ENCODE results near the gene KDM7A.

Gene KDM7A

DNA sequence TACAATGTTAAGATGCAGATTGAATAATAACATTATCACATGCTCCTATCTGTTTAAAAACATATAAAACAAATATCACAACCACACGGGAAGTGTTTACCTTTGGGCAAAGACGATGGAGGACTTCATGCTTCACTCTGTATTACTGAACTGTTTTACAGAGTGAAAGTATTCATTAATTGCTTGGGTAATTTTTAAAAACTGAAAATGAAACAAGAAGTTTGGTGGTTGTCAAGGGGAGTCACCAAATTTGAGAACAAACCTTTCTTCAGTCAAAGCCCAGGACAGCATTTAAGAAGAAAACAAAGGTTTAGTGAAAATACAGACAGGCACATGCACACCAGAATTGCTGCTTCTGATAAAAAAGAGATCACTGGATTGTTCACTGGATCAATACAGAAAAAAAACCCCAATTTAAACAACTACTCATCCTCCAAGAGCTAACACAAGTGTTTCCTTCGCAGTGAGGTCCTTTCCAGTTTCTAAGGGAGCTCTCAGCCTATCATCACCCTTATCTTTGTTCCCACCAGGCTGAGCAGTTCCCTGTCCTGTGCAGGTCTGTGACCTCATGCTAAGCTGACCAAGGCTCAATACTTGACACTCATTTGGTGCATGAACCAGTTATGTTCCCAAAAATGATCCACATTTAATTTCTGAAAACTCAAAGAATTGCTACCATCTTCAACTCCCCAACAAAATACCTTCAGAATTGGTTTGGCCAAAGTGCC is 122.8 kb downstream of the KDM7A start:
- no peak overlapping the region for H3K9ac ChIP-seq (ENCODE audit: low read depth, low read length)
- H3K36me3 ChIP-seq (ENCODE audit: control insufficient read depth, insufficient read depth, low read length): peaks cover 3% of the 10 kb centered on the region; the same call in 1 of the 2 replicates
- H3K27me3 ChIP-seq (ENCODE audit: control insufficient read depth, insufficient read depth, low read length): no peaks in the 10 kb centered on the region
- no peaks in the 10 kb centered on the region for H3K9me3 ChIP-seq (ENCODE audit: control insufficient read depth, insufficient read depth, low read length)
- H3K27ac ChIP-seq (ENCODE audit: low read depth, low read length): no peak overlapping the region
- no peaks in the 10 kb centered on the region for H3K4me1 ChIP-seq (ENCODE audit: control insufficient read depth, insufficient read depth, low read length)
- no peak overlapping the region for H3K4me3 ChIP-seq (ENCODE audit: low read depth, low read length)

GRCh38 chr7:140051820-140052219 is 125.0 kb downstream of the KDM7A start:
- Histone ChIP-seq H3K27me3 (ENCODE audit: control insufficient read depth, insufficient read depth, low read length) (no peaks in the 10 kb centered on the region), H3K4me1 (ENCODE audit: control insufficient read depth, insufficient read depth, low read length) (no peaks in the 10 kb centered on the region), H3K9me3 (ENCODE audit: control insufficient read depth, insufficient read depth, low read length) (no peaks in the 10 kb centered on the region), H3K27ac (ENCODE audit: low read depth, low read length) (no peak overlapping the region), H3K36me3 (ENCODE audit: control insufficient read depth, insufficient read depth, low read length) (peaks cover 3% of the 10 kb centered on the region; the same call in 1 of the 2 replicates), H3K9ac (ENCODE audit: low read depth, low read length) (no peak overlapping the region), H3K4me3 (ENCODE audit: low read depth, low read length) (no peak overlapping the region)

- Histone ChIP-seq H3K27ac (ENCODE audit: low read depth, low read length) (no peak overlapping the region), H3K4me1 (ENCODE audit: control insufficient read depth, insufficient read depth, low read length) (no peaks in the 10 kb centered on the region), H3K9me3 (ENCODE audit: control insufficient read depth, insufficient read depth, low read length) (no peaks in the 10 kb centered on the region), H3K4me3 (ENCODE audit: low read depth, low read length) (no peak overlapping the region), H3K9ac (ENCODE audit: low read depth, low read length) (no peak overlapping the region), H3K27me3 (ENCODE audit: control insufficient read depth, insufficient read depth, low read length) (no peaks in the 10 kb centered on the region), H3K36me3 (ENCODE audit: control insufficient read depth, insufficient read depth, low read length) (0 out of 2 replicates have a peak, but pooled peaks cover 4% of the 10 kb centered on the region)
Observed at GRCh38 chr7:140050100-140050499, 126.7 kb downstream of the KDM7A start.

- Histone ChIP-seq H3K27me3 (ENCODE audit: control insufficient read depth, insufficient read depth, low read length) (no peaks in the 10 kb centered on the region), H3K27ac (ENCODE audit: low read depth, low read length) (no peak overlapping the region), H3K4me1 (ENCODE audit: control insufficient read depth, insufficient read depth, low read length) (no peaks in the 10 kb centered on the region), H3K4me3 (ENCODE audit: low read depth, low read length) (no peak overlapping the region), H3K9ac (ENCODE audit: low read depth, low read length) (no peak overlapping the region), H3K36me3 (ENCODE audit: control insufficient read depth, insufficient read depth, low read length) (0 out of 2 replicates have a peak, but pooled peaks cover 4% of the 10 kb centered on the region), H3K9me3 (ENCODE audit: control insufficient read depth, insufficient read depth, low read length) (no peaks in the 10 kb centered on the region)
Observed at GRCh38 chr7:140049339-140050024, 127.3 kb downstream of the KDM7A start.

DNA sequence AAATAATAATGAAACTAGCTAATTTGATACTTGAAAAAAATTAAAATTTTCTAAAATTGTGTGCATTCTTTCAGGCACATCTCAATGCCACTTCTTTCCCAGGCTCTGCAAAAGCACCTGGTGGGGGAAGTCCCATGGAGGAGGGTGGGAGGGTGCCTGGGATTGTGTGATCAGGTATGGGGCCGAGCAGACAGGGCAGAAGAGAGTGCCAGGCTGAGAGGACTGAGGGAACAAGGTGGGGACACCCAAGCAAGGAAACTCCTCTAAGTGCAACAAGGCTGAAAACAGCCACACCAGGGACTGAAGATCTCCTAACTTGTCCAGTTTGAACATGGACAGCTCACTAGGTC is 127.8 kb downstream of the KDM7A start:
- Histone ChIP-seq H3K36me3 (ENCODE audit: control insufficient read depth, insufficient read depth, low read length) (0 out of 2 replicates have a peak, but pooled peaks cover 4% of the 10 kb centered on the region), H3K4me1 (ENCODE audit: control insufficient read depth, insufficient read depth, low read length) (no peaks in the 10 kb centered on the region), H3K27ac (ENCODE audit: low read depth, low read length) (no peak overlapping the region), H3K9ac (ENCODE audit: low read depth, low read length) (no peak overlapping the region), H3K9me3 (ENCODE audit: control insufficient read depth, insufficient read depth, low read length) (no peaks in the 10 kb centered on the region), H3K4me3 (ENCODE audit: low read depth, low read length) (no peak overlapping the region), H3K27me3 (ENCODE audit: control insufficient read depth, insufficient read depth, low read length) (no peaks in the 10 kb centered on the region)

GRCh38 chr7:140048138-140048537 is 128.6 kb downstream of the KDM7A start:
- Histone ChIP-seq H3K9ac (ENCODE audit: low read depth, low read length) (no peak overlapping the region), H3K9me3 (ENCODE audit: control insufficient read depth, insufficient read depth, low read length) (no peaks in the 10 kb centered on the region), H3K36me3 (ENCODE audit: control insufficient read depth, insufficient read depth, low read length) (0 out of 2 replicates have a peak, but pooled peaks cover 4% of the 10 kb centered on the region)

GRCh38 chr7:140047197-140047596 is 129.6 kb downstream of the KDM7A start:
- Histone ChIP-seq H3K9me3 (ENCODE audit: control insufficient read depth, insufficient read depth, low read length) (no peaks in the 10 kb centered on the region), H3K9ac (ENCODE audit: low read depth, low read length) (no peak overlapping the region), H3K36me3 (ENCODE audit: control insufficient read depth, insufficient read depth, low read length) (0 out of 2 replicates have a peak, but pooled peaks cover 4% of the 10 kb centered on the region), H3K27ac (ENCODE audit: low read depth, low read length) (no peak overlapping the region), H3K4me3 (ENCODE audit: low read depth, low read length) (no peak overlapping the region), H3K27me3 (ENCODE audit: control insufficient read depth, insufficient read depth, low read length) (no peaks in the 10 kb centered on the region), H3K4me1 (ENCODE audit: control insufficient read depth, insufficient read depth, low read length) (no peaks in the 10 kb centered on the region)

More at GRCh38 chr7:140048138-140048537, 128.6 kb downstream of the KDM7A start:
- no peaks in the 10 kb centered on the region for H3K27me3 ChIP-seq (ENCODE audit: control insufficient read depth, insufficient read depth, low read length)
- H3K4me1 ChIP-seq (ENCODE audit: control insufficient read depth, insufficient read depth, low read length): no peaks in the 10 kb centered on the region
- no peak overlapping the region for H3K4me3 ChIP-seq (ENCODE audit: low read depth, low read length)
- no peak overlapping the region for H3K27ac ChIP-seq (ENCODE audit: low read depth, low read length)

- Histone ChIP-seq H3K27me3 (ENCODE audit: control insufficient read depth, insufficient read depth, low read length) (no peaks in the 10 kb centered on the region), H3K9ac (ENCODE audit: low read depth, low read length) (no peak overlapping the region), H3K9me3 (ENCODE audit: control insufficient read depth, insufficient read depth, low read length) (no peaks in the 10 kb centered on the region), H3K36me3 (ENCODE audit: control insufficient read depth, insufficient read depth, low read length) (0 out of 2 replicates have a peak, but pooled peaks cover 4% of the 10 kb centered on the region), H3K27ac (ENCODE audit: low read depth, low read length) (no peak overlapping the region), H3K4me3 (ENCODE audit: low read depth, low read length) (no peak overlapping the region), H3K4me1 (ENCODE audit: control insufficient read depth, insufficient read depth, low read length) (no peaks in the 10 kb centered on the region)
Observed at GRCh38 chr7:140045697-140046096, 131.1 kb downstream of the KDM7A start.

GRCh38 chr7:140044251-140044650 is 132.5 kb downstream of the KDM7A start:
- Histone ChIP-seq H3K9me3 (ENCODE audit: control insufficient read depth, insufficient read depth, low read length) (no peaks in the 10 kb centered on the region), H3K4me1 (ENCODE audit: control insufficient read depth, insufficient read depth, low read length) (no peaks in the 10 kb centered on the region), H3K27ac (ENCODE audit: low read depth, low read length) (no peak overlapping the region), H3K4me3 (ENCODE audit: low read depth, low read length) (no peak overlapping the region), H3K36me3 (ENCODE audit: control insufficient read depth, insufficient read depth, low read length) (0 out of 2 replicates have a peak, but pooled peaks cover 4% of the 10 kb centered on the region), H3K9ac (ENCODE audit: low read depth, low read length) (no peak overlapping the region), H3K27me3 (ENCODE audit: control insufficient read depth, insufficient read depth, low read length) (no peaks in the 10 kb centered on the region)

- Histone ChIP-seq H3K4me1 (ENCODE audit: control insufficient read depth, insufficient read depth, low read length) (no peaks in the 10 kb centered on the region), H3K36me3 (ENCODE audit: control insufficient read depth, insufficient read depth, low read length) (0 out of 2 replicates have a peak, but pooled peaks cover 7% of the 10 kb centered on the region)
Observed at GRCh38 chr7:140042386-140042670, 134.5 kb downstream of the KDM7A start.

DNA sequence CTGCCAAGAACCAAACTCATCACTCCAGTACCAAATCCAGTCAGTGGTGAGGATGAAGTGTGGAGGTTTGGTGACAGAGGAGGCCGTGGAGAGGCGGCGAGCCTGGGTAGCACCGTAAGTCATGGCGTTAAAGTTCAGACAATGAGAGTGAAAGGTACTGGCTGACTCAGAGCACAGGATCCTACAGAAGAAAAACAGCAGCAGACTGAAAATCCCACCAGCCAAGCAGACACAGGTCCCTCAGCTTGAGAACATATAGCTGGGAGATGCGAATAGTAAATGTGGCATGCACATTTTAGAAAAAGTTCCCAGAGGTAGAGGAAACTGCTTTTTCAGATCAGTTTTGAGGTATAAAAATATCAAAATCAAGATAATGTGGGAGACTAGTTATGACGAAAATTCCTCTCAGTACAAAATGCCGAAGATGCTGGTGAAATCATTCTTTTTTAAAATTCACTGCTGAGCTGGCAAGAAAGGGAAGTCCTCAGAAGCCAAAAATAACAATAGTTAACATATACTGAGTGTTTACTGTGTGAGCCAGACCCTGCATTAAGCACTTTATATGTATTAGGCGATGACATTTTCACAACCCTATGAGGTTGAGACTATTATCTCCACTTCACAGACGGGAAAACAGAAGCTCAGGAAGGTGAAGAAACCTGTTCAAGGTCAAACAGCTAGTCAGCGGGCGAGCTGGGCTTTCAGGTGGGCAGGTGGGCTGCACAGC is 135.0 kb downstream of the KDM7A start:
- 0 out of 2 replicates have a peak, but pooled peaks cover 9% of the 10 kb centered on the region for H3K36me3 ChIP-seq (ENCODE audit: control insufficient read depth, insufficient read depth, low read length)
- H3K27me3 ChIP-seq (ENCODE audit: control insufficient read depth, insufficient read depth, low read length): no peaks in the 10 kb centered on the region
- no peak overlapping the region for H3K4me3 ChIP-seq (ENCODE audit: low read depth, low read length)
- no peak overlapping the region for H3K27ac ChIP-seq (ENCODE audit: low read depth, low read length)
- H3K9me3 ChIP-seq (ENCODE audit: control insufficient read depth, insufficient read depth, low read length): no peaks in the 10 kb centered on the region
- H3K4me1 ChIP-seq (ENCODE audit: control insufficient read depth, insufficient read depth, low read length): no peaks in the 10 kb centered on the region
- H3K9ac ChIP-seq (ENCODE audit: low read depth, low read length): no peak overlapping the region

More at GRCh38 chr7:140042386-140042670, 134.5 kb downstream of the KDM7A start:
- Histone ChIP-seq H3K27me3 (ENCODE audit: control insufficient read depth, insufficient read depth, low read length) (no peaks in the 10 kb centered on the region), H3K27ac (ENCODE audit: low read depth, low read length) (no peak overlapping the region), H3K9ac (ENCODE audit: low read depth, low read length) (no peak overlapping the region), H3K4me3 (ENCODE audit: low read depth, low read length) (no peak overlapping the region), H3K9me3 (ENCODE audit: control insufficient read depth, insufficient read depth, low read length) (no peaks in the 10 kb centered on the region)

Data from HUES48 (cell line).